ENCODE results near the gene EFCC1. TPM values are rescaled to one million over a fixed set of nuclear protein-coding genes. Genes with fewer than 3 reads are reported as not detected.

The EFCC1 gene
- polyA plus RNA-seq (ENCODE audit: insufficient read length) = 1.6 TPM

DNA sequence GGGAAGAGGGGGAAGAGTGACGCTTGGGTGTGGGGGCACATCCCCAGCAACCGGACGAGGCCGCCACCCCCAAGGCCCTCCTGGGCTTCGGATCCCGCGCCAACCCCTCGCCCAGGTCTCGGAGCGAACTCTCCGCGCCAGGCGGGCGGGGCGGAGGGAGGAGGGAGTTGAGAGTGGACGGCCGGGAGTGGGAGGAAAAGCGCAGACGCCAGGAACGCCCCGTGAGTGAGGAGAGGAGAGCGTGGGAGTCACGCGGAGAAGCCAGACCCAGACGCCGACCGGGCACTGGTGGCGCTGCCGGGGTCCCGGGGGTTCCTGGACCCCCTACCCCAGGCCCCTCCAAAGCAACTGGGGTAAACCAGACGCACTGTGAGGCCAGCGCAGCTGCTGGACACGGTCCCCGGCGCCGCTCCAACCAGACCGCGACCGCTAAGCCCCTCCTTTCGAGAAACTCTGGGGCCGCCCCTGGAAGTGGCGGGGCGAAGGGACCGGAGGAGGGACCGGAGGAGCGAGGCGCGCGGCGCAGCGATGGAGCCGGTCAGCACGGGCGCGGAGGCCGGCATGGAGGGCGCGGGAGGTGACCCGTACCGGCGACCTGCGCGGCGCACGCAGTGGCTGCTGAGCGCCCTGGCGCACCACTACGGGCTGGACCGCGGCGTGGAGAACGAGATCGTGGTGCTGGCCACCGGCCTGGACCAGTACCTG, at the start of gene EFCC1:
TSS of gene EFCC1 (plus strand) at position 204 of the 705 bp plus-strand sequence. CDS start at position 529, 325 bp downstream.
- no peak for DNase-seq (ENCODE audit: low read depth)

GRCh38 chr3:128956440-128956839, 44.7 kb upstream of the EFCC1 start:
- no peak for DNase-seq (ENCODE audit: low read depth)

GRCh38 chr3:128965280-128965679, 35.8 kb upstream of the EFCC1 start:
- no peak for DNase-seq (ENCODE audit: low read depth)

DNA sequence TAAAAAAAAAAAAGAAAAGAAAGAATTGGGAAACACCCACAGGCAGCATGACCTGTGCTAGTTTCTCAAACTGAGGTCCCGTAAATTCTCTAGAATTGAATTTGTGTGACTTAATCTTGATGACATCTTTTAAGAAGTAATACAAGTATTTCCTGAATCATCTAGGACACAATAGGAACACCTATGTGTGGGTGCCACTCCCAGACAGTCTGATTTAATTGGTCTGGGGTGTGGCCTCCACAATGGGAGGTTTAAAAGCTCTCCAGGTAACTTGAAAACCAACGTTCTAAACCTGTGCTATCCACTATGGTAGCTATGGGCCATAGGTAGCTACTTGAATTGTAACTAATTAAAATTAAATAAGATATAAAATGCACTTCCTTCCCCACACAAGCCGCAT, 35.3 kb upstream of the EFCC1 start:
- no peak for DNase-seq (ENCODE audit: low read depth)

DNA sequence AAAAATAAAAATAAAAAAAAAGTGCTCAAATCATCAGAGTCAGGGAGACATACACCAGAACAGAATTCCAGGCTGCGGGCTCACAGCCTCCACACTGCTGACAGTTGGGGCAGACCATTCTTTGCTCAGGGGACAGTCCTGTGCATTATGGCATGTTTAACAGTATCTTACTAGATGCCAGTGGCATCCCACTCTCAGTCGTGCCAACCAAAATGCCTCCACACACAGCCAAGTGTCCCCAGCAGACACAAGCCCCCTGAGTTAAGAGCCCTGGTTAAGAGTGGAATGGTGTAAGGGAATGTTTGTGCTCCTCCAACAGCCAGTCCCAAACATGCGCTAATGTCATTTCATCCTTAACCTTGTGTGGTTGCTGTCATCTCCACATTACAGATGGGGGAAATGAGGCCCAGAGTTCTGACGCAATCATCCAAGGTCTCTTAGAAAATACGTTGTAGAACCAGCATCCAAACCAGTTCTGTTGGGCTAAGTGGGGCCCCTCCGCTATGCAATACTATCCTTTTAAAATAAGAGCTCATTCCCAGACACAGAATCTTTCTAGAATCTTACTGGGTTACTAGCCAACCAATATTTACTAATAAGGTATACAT, 33.3 kb upstream of the EFCC1 start:
- DNase-seq (ENCODE audit: low read depth) = no peak

GRCh38 chr3:128969993-128970739, 30.9 kb upstream of the EFCC1 start:
- no peak for DNase-seq (ENCODE audit: low read depth)

DNA sequence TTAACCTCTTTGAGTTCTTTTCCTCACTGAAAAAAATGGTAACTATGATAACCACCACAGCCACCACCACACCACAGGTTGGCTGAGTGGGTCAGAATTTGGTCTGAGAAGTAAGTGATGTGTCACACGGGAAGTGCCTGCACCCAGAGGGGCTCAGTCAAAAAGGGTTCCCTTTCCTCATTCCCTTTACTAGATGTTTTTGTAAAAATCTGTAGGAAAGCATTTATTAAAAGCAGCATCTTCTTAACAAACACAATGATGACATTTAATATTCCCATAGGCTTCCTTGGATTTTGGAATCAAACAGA, 30.4 kb upstream of the EFCC1 start:
- no peak for DNase-seq (ENCODE audit: low read depth)

DNA sequence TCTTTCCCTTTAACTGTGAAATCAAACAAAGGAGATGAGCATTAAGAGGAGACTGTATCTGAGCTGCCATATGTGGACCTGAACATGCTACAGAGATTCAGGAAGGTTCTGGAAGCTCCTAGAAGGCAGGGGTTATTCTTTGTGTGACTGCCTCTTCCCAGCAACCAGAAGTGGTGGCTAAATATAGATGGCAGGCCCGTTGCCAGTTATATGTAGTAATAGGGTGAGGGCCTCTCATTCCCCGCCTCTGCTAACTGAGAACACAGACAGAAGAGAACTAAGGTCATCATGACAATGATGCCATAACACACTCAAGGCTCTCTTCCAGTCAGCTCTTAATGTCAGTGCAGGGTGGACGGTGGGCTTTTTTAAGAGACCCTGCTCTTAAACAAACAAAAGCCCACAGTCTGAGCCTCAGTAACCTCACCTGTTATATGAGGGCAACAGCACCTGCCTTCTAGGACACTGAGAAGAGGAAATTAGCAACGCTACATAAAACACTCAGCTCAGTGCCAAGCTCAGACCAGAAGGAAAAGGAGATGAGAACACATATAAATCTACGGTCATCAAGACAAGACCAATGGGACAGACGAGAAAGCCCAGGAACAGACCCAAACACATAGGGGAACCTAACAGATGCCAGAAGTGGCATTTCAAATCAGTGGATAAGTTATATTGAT, 29.5 kb upstream of the EFCC1 start:
- peak; percentile 44 for DNase-seq (ENCODE audit: low read depth)

DNA sequence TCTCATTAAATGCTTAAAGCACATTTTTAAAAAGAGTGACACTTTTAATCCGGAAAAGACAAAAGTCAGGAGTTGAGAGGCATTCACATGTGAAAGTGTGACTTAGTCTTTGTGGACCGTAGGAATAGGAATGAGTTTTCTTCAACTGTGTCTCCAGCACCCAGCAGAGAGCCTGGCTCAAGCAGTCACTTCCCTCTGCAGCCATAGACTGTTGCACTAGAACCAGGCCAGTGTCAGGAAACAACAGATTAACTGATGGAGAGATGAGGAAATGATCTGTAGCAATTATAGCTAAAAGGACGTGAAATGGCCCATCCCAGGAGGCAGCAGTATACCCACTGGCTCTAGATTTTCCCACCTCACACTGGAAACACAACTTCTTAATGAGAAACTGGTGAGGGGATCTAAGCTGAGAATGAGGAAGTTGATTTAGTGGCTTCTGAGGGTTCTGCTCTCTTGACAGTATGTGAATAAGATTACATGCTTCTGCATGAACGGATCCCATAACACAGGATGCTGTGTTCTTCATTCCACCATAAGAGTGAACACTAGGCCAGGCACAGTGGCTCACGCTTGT, 27.0 kb upstream of the EFCC1 start:
- DNase-seq (ENCODE audit: low read depth) = no peak

DNA sequence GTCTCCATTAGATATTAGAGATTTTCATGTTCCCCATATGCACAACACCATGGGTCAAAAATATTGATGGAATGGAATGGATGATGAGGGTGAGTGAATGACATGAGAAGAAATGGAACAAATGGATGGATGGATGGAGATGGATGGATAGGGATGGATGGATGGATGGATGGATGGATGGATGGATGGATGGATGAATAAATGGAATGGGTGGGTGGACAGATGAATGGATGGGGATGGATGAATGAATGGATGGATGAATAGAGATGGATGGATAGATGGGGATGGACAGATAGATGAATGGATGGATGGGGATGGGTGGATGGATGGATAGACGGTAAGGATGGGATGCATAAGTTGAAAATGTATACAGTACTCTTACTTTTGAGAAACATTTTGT, 25.8 kb upstream of the EFCC1 start:
- no peak for DNase-seq (ENCODE audit: low read depth)

GRCh38 chr3:128983293-128984069, 17.6 kb upstream of the EFCC1 start:
- DNase-seq (ENCODE audit: low read depth) = no peak

- no peak for DNase-seq (ENCODE audit: low read depth)
These were observed 16.5 kb upstream of the EFCC1 start for GRCh38 chr3:128984596-128984995.

DNA sequence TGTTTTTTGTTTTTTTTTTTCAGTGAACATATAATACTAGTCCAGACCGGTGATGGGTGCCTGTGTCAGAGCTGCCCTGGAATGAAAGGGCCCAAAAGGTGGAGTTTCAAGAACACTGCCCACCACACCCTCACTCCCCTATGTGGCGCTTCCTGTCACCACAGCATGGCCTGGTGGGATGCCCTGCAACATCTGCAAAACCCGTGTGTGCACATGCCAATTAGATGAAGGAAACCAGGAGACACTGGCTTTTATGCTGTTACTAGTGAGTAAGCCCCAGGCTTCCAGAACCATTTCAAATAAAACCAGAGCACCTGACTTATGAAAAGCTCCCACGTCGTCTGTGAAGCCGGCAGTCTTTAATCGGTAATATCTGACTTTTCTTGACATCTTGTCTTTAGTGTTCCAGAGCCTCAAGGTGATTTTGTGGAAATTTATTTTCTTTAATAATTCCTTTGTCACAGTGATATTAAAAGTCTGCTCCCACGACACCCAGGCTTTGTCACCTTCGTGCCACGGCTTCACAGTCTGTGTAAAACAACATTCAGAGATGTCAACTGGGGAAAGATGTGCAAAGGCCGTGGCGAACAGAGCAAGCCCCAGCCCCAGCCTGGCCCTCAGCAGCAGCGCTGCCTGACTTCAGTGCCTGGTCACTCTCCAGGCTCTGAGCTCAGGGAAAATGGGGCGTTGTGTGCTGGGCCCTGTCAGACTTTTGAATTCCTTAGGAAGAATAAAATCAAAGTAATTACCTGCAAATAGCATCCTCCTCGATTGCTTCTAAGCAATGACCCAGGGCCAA, 13.6 kb upstream of the EFCC1 start:
- no peak for DNase-seq (ENCODE audit: low read depth)

GRCh38 chr3:128988286-128988685, 12.8 kb upstream of the EFCC1 start:
- DNase-seq (ENCODE audit: low read depth) = no peak

DNA sequence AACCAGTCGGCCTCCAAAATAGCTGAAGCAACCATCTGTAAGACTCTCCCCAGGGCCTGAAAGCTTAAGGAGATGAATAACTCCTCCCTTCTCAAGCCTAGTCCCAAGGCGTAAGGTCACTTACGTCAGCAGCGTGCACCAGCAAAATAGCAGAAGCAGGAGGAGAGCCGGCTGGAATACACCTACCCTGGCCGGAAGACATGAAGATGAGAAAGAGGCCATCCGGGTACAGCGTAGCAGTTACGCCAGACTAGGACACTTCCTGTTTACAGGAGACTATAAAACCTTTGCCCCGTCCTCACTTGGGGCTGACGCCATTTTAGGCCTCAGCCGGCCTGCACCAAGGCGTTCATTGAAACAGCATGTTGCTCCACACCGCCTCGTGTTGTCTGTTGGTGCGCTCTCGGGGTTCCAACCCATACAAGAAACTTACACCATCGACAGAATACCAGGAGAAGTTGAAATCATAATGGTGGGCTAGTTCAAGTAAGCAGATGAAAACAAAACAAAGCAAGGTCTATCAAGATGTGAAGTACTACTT, 9.7 kb upstream of the EFCC1 start:
- no peak for DNase-seq (ENCODE audit: low read depth)

DNA sequence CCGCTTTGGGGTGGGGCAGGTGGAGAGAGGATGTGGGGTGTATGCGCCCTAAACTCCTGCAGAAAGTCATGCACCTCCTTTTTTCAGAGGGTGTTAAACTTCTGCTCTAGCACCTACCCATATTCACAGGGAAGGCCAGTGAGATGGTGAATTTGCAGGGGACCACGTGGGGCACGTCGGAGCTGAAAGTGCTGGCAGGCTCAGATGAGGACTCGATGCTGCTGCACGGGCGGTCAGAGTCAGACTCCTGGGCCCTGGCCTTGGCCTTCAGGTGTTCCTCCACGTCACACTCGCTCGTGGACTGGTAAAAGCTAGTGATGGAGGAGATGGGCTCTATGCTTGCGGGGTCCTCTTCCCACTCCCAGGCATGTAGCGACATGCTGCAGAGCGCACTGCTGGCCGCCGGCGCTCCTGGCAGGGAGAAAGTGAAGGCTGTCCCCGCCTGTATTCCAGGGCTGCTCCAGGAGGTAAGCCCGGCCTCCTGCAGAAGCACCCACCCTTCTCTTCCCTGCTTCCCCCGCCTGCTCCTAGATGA, 8.1 kb upstream of the EFCC1 start:
- DNase-seq (ENCODE audit: low read depth) = no peak

GRCh38 chr3:128993461-128994172, 7.5 kb upstream of the EFCC1 start, which contains the start of gene CFAP92:
Gene CFAP92, minus strand, starts transcription at chr3:128994076. Its CDS starts 772 bp downstream, at chr3:128993304.
- DNase-seq (ENCODE audit: low read depth) = peak; percentile 34

- no peak for DNase-seq (ENCODE audit: low read depth)
These were observed 7.0 kb upstream of the EFCC1 start for GRCh38 chr3:128994173-128994512.

Measured in forelimb muscle (tissue), 1 donor.